Jurkat, Clone E6-1 (cell line): ENCODE measurements around the gene PAAF1. TPM values are rescaled to one million over a fixed set of nuclear protein-coding genes. Genes with fewer than 3 reads are reported as not detected.
A peak's percentile ranks its signal among the peaks of the same experiment; 100 is the strongest.

Experiments used
- DNase-seq: peaks from one replicate; pipeline ENCODE4 v3.0.0-alpha.2; 2011; ENCODE audit warnings: low read depth, low spot score
- H3K4me3 ChIP-seq: 2 replicates; pipeline ENCODE4 v1.5.1; 2011; ENCODE audit warnings: mild to moderate bottlenecking, low read length, control low read depth, moderate library complexity
- polyA plus RNA-seq: library from polyadenylated mRNA; unstranded; fragments of >200 nt; gene quantifications from one replicate; pipeline ENCODE4 v1.2.1, GENCODE V29; 2012; ENCODE audit warnings: missing spikeins; ENCODE audit not compliant: insufficient read length, insufficient read depth

PAAF1 gene, protein sequence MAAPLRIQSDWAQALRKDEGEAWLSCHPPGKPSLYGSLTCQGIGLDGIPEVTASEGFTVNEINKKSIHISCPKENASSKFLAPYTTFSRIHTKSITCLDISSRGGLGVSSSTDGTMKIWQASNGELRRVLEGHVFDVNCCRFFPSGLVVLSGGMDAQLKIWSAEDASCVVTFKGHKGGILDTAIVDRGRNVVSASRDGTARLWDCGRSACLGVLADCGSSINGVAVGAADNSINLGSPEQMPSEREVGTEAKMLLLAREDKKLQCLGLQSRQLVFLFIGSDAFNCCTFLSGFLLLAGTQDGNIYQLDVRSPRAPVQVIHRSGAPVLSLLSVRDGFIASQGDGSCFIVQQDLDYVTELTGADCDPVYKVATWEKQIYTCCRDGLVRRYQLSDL
- 36.0 TPM for polyA plus RNA-seq

DNA sequence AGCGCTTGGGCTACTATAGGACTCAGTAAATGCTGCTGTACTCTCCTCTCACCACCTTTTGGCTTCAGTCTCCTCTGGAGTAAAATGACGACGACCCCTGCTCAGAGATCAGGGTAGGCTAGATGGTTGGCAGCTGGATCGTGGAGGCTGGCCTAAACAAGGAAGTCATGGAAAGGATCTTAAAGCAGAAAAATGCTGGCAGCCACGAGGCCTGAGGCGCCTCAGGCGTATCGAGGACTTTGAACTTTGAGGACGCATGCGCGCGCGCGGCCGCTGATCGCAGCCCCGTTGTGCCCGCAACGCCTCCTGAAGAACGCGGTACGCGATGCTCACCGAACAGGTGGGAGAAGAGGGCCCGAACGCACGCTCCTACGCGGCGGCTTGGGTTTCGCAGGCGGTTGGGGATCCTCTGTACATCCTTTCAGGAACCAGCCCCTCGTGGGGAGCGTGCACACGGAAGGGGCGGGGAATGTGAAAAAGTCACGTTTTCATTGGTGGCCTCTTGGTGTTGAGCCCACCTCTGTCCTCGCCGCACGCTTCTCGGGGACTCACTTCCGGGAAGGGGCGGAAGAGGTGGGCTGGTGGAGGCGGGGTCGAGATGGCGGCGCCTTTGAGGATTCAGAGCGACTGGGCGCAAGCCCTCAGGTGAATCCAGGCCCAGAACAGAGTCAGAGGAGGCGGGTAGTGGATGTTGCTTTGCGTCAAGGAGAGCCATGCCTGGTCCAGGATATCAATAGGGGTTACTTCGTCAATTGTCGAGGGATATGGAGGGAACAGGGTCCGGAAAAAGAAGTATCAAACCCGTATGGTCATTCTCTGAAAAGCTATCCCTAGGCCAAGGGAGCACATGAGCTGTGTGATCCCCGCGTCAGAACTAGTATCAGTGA lies at the start of gene PAAF1, which contains the start of gene COA4:
PAAF1 (plus strand) TSS at position 576 of the 887 bp plus-strand sequence; CDS start at position 599, 23 bp downstream.
COA4 (minus strand) TSS at position 423 of the 887 bp plus-strand sequence. CDS start 3,468 bp downstream, outside the sequence.
- H3K4me3 ChIP-seq = peak within 1 kb of the TSS; percentile 100
- DNase-seq = peak; percentile 99

- H3K4me3 ChIP-seq = no peak overlapping the region
- DNase-seq = no peak
Observed at GRCh38 chr11:73830261-73830660, 46.5 kb upstream of the PAAF1 start.

GRCh38 chr11:73833067-73833466 lies 43.7 kb upstream of the PAAF1 start:
- no peak for DNase-seq
- no peak overlapping the region for H3K4me3 ChIP-seq

GRCh38 chr11:73838443-73839122 lies 38.2 kb upstream of the PAAF1 start:
- no peak overlapping the region for H3K4me3 ChIP-seq
- DNase-seq = no peak

DNA sequence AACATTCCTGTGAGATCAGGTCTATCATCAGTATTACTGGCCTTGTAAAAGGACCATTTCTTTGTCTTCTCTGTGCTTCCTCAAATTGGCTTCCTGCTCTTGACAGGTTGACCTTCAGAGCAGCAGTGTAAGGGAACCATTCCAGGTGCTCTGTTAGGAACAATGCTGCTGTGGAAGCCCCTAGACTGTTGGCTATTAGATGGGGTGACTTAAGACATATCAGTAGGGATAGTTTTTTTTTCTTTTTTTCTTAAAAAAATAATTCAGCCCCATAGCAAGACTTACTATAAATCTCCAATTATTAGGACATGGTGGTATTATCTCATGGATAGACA lies 37.7 kb upstream of the PAAF1 start:
- DNase-seq = no peak
- H3K4me3 ChIP-seq = no peak overlapping the region

DNA sequence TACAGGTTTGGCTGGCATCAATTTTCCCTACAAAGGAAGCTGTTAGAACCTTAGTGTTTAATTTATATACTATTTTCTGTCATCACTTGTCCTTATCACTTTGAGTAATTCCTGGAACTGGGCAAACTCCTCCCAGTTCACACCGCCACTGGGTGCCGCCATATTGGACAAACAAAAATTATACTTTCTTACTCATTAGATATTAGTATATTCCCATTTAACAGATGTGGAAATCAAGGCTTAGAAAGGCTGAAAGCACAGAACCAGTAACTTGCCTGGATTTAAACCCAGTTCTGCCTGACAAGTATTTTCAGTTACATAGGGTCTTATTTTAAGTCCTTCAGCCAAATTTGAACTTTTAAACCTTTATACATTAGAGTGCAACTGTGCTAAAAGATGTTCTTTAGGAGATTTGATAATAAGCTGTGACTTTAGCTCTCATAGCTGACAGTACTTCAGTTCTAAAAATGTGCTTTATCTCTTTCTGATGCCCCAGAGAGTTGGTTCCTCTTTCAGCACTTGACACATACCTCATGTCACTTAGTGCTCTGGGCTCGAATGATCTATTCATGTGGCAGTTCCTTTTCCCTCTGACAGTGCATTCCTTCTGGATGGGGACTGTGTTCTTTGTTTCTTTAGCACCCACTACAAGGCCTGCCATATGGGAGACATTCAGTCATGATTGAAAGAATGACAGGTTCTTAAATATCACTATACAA lies 25.6 kb upstream of the PAAF1 start:
- no peak for DNase-seq
- H3K4me3 ChIP-seq = no peak overlapping the region

- DNase-seq = no peak
- no peak overlapping the region for H3K4me3 ChIP-seq
Observed at GRCh38 chr11:73852049-73852448, 24.8 kb upstream of the PAAF1 start.

DNA sequence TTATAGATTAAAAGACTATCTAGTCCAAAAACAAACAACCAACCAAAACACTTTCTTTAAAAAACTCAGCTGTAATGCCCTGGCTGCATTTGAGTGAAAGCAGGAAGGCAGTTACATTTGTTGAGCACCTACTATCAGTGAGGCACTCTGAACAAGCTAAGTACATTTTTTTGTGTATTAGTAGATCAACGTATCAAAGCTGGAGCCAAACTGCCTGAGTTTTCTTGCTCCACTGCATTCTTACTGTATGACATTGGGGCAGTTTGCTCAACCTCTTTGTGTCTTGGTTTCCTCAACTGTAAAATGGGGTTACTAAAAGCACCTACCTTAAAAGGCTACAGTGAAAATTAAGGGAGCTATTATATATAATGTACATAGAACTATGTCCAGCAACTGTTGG lies 22.1 kb upstream of the PAAF1 start:
- no peak overlapping the region for H3K4me3 ChIP-seq
- no peak for DNase-seq

DNA sequence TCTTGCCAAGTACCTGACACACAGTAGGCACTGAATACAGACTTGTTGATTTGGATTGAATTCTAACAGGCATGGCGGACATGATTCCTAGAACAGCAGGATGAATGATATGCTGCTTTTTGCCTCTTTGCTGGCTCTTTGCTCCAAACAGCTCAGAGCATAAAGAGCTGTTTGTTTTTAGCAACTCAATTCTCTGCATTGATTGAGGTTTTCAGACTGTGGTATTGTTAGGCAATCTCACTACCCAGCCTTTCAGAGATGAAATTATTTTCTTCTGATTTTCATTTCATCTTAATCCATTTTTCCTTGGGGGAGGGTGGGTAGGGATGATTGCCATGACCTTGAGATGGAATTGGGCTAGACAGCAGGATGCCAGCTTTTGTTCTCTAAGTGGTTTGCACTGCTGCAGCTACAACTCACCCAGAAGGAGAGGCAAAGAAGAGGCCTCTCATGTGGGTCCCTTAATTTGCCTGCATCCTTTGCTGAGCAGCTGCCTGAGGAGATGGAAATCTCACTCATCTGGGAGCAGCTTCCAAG lies 20.7 kb upstream of the PAAF1 start:
- H3K4me3 ChIP-seq = no peak overlapping the region

DNA sequence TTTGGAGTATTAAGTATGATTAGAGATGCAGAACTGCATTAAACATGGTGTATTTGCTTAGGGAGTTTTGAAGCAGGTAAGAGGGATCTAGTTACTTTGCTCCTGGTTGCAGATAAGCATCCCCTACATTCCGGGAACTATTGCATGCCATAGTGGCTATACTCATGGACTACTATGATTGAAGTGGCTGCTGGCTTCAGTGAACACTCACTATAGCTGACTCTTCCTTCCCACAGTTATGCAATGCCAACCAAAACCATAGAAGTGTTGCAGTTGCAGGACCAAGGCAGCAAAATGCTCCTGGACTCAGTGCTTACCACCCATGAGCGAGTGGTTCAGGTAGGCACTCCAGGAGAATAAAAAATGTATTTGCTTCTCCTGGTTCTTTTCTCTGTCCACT lies 17.1 kb upstream of the PAAF1 start:
- H3K4me3 ChIP-seq = no peak overlapping the region
- no peak for DNase-seq

More for the DNA sequence above, 20.7 kb upstream of the PAAF1 start:
- DNase-seq = no peak

GRCh38 chr11:73860202-73860601 lies 16.6 kb upstream of the PAAF1 start:
- no peak overlapping the region for H3K4me3 ChIP-seq
- DNase-seq = no peak

DNA sequence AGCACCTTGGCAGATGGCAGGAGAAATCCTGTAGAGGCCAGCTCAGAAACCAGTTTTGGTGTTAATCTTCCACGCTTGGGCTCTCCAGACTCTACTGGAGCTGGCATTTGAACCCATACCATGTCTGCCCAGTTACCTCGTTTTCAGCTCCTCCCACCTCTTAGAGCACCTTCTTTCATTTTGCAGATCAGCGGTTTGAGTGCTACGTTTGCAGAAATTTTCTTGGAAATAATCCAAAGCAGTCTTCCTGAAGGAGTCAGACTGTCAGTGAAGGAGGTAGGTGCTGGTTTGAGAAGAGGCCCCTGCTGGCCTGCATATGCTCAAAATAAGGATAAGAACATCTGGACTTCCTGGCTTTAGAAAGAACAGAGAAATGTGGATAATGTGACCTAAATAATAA lies 13.8 kb upstream of the PAAF1 start:
- no peak for DNase-seq
- H3K4me3 ChIP-seq = no peak overlapping the region

DNA sequence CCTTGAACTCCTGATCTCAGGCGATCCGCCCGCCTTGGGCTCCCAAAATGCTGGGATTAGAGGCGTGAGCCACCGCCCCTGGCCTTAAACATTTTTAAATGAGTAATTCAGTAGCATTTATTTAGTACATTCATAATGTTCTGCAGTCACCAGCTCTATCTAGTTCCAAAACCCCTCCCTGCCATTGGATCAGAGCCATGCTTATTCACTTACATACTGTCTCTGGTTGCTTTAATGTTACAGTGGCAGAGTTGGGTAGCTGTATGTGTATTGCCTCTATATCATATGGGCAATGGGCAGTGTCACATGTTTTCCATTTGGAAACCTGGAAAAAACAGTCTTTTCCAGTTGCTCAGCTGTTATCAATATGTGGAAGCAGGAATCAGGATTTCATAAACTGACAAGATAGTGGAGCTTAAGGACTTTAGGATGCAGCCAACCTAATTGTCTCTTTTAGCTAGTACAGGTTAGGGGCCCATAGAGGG lies 10.7 kb upstream of the PAAF1 start:
- DNase-seq = no peak
- no peak overlapping the region for H3K4me3 ChIP-seq

GRCh38 chr11:73866586-73866996 lies 10.2 kb upstream of the PAAF1 start:
- H3K4me3 ChIP-seq = no peak overlapping the region
- no peak for DNase-seq

- no peak for DNase-seq
- no peak overlapping the region for H3K4me3 ChIP-seq
Observed at GRCh38 chr11:73869332-73869949, 7.4 kb upstream of the PAAF1 start.

DNA sequence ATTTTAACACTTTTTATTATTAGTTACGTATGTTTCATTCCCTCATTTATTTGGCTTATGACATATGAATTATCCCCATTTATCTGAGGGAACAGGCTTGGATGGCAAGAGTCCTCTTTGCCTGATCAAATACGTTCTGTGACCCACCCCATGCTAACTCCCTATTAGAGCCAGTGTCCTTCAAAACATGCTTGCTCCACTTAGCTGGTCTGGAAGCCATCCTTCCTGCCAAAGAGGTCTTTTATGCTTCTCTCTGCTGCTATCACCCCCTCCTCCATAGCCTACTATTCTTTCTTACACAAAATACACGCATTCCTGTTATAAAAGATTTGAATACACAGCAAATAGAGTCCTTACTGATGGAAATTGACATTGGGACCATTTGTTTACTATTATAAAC lies 6.5 kb upstream of the PAAF1 start:
- no peak overlapping the region for H3K4me3 ChIP-seq
- no peak for DNase-seq

DNA sequence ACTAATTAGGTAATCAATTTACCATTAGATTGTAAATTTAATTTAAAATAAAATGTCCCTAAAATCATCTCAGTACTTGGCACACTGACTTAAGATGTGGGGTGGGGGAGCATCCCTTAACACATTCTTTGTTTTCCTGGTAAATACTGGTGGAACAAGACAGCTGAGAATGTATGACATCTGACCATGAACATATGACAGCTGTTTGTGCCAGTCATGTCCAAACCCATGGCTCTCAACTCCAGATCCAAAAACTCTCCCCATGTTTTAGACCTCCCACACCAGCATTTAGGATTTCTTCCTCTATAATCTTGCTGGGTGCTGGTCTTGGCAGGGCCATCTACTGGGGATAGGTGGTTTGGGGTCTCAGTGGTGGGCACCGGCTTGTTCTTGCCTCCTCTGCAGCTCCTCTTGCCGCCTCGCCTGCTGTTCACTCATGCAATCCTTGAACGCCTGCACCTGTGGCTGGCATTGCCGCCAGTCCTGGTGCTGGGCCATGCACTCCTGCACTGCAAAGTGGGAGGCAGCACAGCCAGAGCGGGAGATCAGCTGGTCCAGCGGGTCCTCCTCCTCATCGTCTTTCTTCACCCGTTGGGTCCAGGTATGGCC lies 3.9 kb upstream of the PAAF1 start:
- DNase-seq = no peak
- no peak overlapping the region for H3K4me3 ChIP-seq

GRCh38 chr11:73875380-73875779 lies 1.4 kb upstream of the PAAF1 start:
- H3K4me3 ChIP-seq = peak overlapping the region; percentile 100

More at GRCh38 chr11:73875380-73875779, 1.4 kb upstream of the PAAF1 start:
- no peak for DNase-seq
